Activated CD8-positive, alpha-beta memory T cell treated with anti-CD3 and anti-CD28 coated beads, Interleukin-2, amount 10 ng/mL, durations not matched to agents 7 days and 5 days (primary cell): Measurements from ENCODE around the gene ARHGEF37. TPM values are rescaled to one million over a fixed set of nuclear protein-coding genes. Genes with fewer than 3 reads are reported as not detected.
"Not testable (repeated sequence)": the region's sequence is repeated elsewhere in the genome, so short reads cannot be mapped to it uniquely, and the experiment has no call there.

Source experiments
- ATAC-seq: fragments of 150-1000 bp; cut with Tn5 transposase; one replicate; pipeline ENCODE4 v1.10.0; 2021; ENCODE audit warnings: moderate library complexity
- CTCF ChIA-PET: fragments of 350-600 bp; sonication (Branson Sonifier 250); formaldehyde crosslinking; loops from one replicate; lab custom pipeline; 2021; ENCODE audit warnings: antibody characterized with exemption; lab: Charles Lee
- DNase-seq: peaks from one replicate; pipeline ENCODE4 v3.0.0-alpha.2; 2020
- H3K27ac Mint-ChIP-seq: one replicate; pipeline ENCODE4 v1.8.0; 2021; ENCODE audit warnings: mild to moderate bottlenecking, mixed read lengths
- H3K27me3 Mint-ChIP-seq: one replicate; pipeline ENCODE4 v1.8.0; 2021; ENCODE audit warnings: mixed read lengths
- H3K36me3 Mint-ChIP-seq: one replicate; pipeline ENCODE4 v1.8.0; 2021; ENCODE audit warnings: mild to moderate bottlenecking, mixed read lengths
- H3K4me1 Mint-ChIP-seq: one replicate; pipeline ENCODE4 v1.8.0; 2021; ENCODE audit warnings: mixed read lengths
- H3K4me3 Mint-ChIP-seq: one replicate; pipeline ENCODE4 v1.8.0; 2021; ENCODE audit warnings: mild to moderate bottlenecking, moderate library complexity, mixed read lengths
- H3K9me3 Mint-ChIP-seq: one replicate; pipeline ENCODE4 v1.8.0; 2022; ENCODE audit warnings: low read depth, mixed read lengths
- total RNA-seq, 2 experiments: library from RNA; stranded (reverse); gene quantifications; one replicate each; pipeline ENCODE4 v1.2.3, GENCODE V29; 2021

Gene ARHGEF37, protein sequence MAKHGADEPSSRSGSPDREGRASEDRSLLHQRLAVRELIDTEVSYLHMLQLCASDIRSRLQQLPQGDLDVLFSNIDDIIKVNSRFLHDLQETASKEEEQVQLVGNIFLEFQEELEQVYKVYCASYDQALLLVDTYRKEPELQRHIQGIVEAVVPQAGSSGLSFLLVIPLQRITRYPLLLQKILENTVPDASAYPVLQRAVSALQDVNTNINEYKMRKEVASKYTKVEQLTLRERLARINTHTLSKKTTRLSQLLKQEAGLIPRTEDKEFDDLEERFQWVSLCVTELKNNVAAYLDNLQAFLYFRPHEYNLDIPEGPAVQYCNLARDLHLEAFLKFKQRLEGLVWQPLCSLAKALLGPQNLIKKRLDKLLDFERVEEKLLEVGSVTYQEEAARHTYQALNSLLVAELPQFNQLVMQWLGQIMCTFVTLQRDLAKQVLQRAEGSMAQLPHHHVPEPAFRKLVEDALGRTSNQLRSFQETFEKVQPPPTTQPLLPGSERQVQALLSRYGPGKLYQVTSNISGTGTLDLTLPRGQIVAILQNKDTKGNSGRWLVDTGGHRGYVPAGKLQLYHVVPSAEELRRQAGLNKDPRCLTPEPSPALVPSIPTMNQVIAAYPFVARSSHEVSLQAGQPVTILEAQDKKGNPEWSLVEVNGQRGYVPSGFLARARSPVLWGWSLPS
- total RNA-seq, result 1 to 10 TPM in 1 of 2 experiments, under 1 TPM in 1; 0.37 to 1.1 TPM

DNA sequence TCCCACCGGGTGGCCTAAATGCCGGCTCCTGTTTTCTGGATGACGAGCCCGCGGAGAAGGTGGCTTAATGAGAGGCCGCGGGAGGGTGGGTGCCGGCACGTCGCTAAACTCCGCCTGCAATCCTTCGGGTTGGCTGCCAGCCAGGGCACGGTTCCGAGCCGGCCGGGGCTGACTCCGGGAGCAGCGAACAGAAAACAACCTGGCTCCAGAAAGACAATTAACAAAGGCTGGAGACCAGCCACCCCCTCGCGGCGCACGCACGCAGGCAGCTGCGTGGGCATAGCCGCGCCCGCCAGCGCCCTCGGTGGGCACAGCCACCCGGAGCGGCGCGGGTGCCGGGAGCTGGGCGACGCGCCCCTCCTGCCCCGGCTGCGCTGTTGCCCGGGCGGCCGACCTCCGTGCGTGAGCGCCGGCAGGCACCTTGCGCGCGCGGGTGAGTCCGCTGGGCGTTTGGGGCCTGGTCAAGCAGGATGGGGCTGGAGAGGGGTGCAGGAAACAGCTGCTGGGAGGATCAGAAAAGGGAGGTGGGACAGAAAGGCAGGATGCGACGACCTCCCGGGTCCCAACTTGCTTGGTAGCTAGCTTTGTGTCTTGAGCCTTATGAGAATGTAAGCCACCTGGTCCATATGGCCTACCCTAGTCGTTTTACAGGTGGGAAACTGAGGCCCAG lies at the start of gene ARHGEF37:
Gene ARHGEF37, plus strand, starts transcription at position 307 of the 670 bp plus-strand sequence. CDS start 16,272 bp downstream, outside the sequence.
- CTCF ChIA-PET, result interaction anchor here (1.7 to 1.9 kb wide), 2 partner anchors 14 to 17 kb away, joined by 4 to 7 read pairs; no protein-coding TSS in a partner anchor
- Mint-ChIP-seq H3K36me3 (no peaks in the 10 kb centered on the region), H3K27ac (no peak within 1 kb of the TSS), H3K4me3 (peak within 1 kb of the TSS; percentile 59), H3K9me3 (no peaks in the 10 kb centered on the region), H3K27me3 (peaks cover 25% of the 10 kb centered on the region), H3K4me1 (peaks cover 9% of the 10 kb centered on the region)
- DNase-seq, result peak; percentile 41
- peak; percentile 79 for ATAC-seq

DNA sequence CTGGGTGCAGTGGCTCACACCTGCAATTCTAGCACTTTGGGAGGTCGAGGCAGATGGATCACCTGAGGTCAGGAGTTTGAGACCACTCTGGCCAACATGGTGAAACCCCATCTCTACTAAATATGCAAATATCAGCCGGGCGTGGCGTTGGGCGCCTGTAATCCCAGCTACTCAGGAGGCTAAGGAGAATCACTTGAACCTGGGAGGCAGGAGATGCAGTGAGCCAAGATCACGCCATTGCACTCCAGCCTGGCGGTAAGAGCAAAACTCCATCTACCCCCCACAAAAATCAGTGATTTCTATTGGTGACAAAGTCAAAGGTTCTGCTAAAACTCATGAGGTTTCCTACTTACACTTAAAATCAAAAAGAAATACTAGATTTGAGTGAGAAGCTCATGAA lies 48.9 kb upstream of the ARHGEF37 start:
- H3K4me1 Mint-ChIP-seq, result peaks cover 52% of the 10 kb centered on the region
- no peak overlapping the region for H3K27ac Mint-ChIP-seq
- H3K36me3 Mint-ChIP-seq, result peaks cover 36% of the 10 kb centered on the region
- no peaks in the 10 kb centered on the region for H3K27me3 Mint-ChIP-seq
- no peak for DNase-seq
- no peak overlapping the region for H3K4me3 Mint-ChIP-seq
- H3K9me3 Mint-ChIP-seq, result no peaks in the 10 kb centered on the region
- no peak for ATAC-seq
- CTCF ChIA-PET, result no interaction called here

DNA sequence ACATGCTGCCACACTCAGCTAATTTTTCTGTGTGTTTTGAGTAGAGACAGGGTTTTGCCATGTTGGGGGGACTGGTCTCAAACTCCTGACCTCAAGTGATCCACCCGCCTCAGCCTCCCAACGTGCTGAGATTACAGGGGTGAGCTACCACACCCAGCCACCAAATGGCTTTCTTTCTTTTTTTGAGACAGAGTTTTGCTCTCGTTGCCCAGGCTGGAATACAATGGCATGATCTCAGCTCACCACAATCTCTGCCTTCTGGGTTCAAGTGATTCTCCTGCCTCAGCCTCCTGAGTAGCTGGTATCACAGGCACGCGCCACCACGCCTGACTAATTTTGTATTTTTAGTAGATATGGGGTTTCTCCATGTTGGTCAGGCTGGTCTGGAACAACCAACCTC lies 45.5 kb upstream of the ARHGEF37 start:
- CTCF ChIA-PET, result interaction anchor here (1.2 to 1.6 kb wide), 2 partner anchors 15 to 21 kb away, joined by 3 to 4 read pairs; partner anchors contain the start of gene CSNK1A1
- not testable (repeated sequence) for DNase-seq, H3K4me3 Mint-ChIP-seq, H3K27ac Mint-ChIP-seq, H3K9me3 Mint-ChIP-seq, H3K27me3 Mint-ChIP-seq, ATAC-seq
- H3K36me3 Mint-ChIP-seq, result peaks cover 46% of the 10 kb centered on the region
- peaks cover 39% of the 10 kb centered on the region for H3K4me1 Mint-ChIP-seq

DNA sequence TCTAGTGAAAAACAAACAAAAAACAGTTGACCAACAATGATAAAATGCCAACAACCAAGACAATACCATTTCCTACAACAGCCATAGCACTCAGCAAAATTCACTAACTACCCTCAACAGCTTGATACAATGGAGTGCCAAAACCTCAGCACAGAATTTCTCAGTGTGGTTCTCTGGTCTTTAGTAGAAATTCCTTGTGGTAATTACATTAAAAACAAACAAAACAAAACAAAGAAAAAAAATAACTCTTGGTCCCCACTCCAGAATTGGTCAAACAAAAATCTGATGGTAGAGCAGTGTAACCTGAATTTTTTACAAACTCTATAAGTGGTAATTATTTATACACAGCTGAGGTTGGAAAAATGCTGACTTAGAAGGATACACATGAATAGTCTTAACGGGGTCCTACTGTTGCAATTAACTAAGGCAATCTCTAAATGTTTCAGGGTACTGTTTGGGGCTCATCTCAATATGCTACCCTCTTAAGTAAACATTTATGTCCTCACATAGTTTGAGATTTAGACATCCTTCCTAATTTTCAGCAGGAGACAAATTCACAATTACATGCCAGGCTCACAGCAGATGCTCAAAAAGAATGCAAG lies 43.8 kb upstream of the ARHGEF37 start:
- Mint-ChIP-seq H3K27me3 (no peaks in the 10 kb centered on the region), H3K4me3 (no peak overlapping the region), H3K36me3 (peaks cover 50% of the 10 kb centered on the region), H3K4me1 (peaks cover 43% of the 10 kb centered on the region), H3K9me3 (no peaks in the 10 kb centered on the region), H3K27ac (no peak overlapping the region)
- ATAC-seq (no peak), DNase-seq (no peak)
- CTCF ChIA-PET, result interaction anchor here (1.6 kb wide), 1 partner anchor 14 kb away, joined by 4 read pairs; the partner anchor contains the start of gene CSNK1A1

DNA sequence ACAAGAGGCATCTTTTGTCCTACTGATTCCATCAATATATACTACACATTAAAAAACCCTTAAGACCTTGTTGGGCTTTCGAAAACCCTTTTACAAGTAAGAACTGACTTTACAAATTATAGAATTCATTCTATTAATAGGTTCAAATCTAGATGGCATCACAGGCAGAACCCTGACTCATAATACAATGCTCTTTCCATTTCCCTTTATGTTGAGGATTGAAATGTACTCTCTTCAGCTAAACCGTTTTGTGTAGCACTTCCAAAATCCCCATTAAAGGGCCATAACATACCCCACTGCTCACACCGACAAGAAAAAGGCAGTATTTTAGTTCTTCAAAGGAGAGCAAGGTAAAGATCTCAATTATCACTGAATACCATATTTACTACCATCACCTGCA lies 41.2 kb upstream of the ARHGEF37 start:
- peaks cover 45% of the 10 kb centered on the region for H3K36me3 Mint-ChIP-seq
- no peaks in the 10 kb centered on the region for H3K9me3 Mint-ChIP-seq
- no peaks in the 10 kb centered on the region for H3K27me3 Mint-ChIP-seq
- peaks cover 42% of the 10 kb centered on the region for H3K4me1 Mint-ChIP-seq
- ATAC-seq (no peak), DNase-seq (no peak)
- CTCF ChIA-PET, result no interaction called here
- H3K27ac Mint-ChIP-seq, result peak overlapping the region; percentile 29
- no peak overlapping the region for H3K4me3 Mint-ChIP-seq

DNA sequence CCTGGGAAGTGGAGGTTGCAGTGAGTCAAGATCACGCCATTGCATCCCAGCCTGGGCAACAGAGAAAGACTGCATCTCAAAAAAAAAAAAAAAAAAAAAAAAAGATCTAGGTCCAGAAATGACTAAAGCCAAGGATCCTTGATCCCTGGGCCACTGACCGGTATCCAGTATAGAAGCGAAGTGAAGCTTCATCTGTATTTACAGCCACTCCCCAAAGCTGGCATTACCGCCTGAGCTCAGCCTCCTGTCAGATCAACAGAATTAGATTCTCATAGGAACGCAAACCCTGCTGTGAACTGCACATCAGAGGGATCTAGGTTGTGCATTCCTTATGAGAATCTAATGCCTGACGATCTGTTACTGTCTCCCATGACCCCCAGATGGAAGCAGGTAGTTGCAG lies 39.4 kb upstream of the ARHGEF37 start:
- Mint-ChIP-seq H3K4me3 (no peak overlapping the region), H3K27me3 (no peaks in the 10 kb centered on the region), H3K36me3 (peaks cover 51% of the 10 kb centered on the region), H3K27ac (no peak overlapping the region), H3K4me1 (peaks cover 43% of the 10 kb centered on the region), H3K9me3 (no peaks in the 10 kb centered on the region)
- DNase-seq, result no peak
- no peak for ATAC-seq
- CTCF ChIA-PET, result interaction anchor here (0.7 kb wide), 1 partner anchor 16 kb away, joined by 5 read pairs; no protein-coding TSS in a partner anchor

DNA sequence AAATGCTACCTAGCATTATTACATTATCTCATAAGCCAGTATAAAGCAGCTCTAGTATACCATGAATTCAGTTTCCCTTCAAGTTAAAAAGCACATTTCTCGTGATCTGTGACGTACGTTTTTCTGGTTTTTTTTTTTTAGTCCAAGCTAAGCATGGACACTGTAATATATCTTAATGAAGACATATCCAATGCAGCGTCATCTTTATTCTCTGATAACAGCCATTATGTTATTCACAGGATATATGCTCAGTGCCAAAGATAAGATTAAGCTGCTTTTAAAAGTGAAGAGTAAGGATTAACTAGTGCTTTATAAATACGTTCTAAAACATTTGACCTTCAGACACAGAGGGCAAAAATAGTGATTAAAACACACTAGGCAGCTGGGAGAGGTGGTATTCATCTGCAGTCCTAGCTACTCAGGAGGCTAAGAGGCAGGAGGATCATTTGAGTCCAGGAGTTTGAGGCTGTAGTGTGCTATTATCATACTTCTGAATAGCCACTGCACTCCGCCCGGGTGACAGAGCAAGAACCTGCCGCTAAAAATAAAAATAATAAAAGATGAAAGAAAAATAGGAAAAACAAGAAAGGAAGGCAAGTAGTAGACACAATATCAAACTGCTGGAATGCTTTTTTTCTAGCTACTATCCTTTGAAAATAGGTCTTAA lies 37.8 kb upstream of the ARHGEF37 start:
- no peak overlapping the region for H3K4me3 Mint-ChIP-seq
- no peaks in the 10 kb centered on the region for H3K27me3 Mint-ChIP-seq
- H3K27ac Mint-ChIP-seq, result no peak overlapping the region
- CTCF ChIA-PET, result interaction anchor here (1.2 to 2.2 kb wide), 2 partner anchors 8 to 172 kb away, joined by 3 to 10 read pairs; partner anchors contain the start of gene CSNK1A1
- H3K4me1 Mint-ChIP-seq, result peaks cover 49% of the 10 kb centered on the region
- H3K9me3 Mint-ChIP-seq, result no peaks in the 10 kb centered on the region
- no peak for ATAC-seq
- peaks cover 54% of the 10 kb centered on the region for H3K36me3 Mint-ChIP-seq
- DNase-seq, result no peak

DNA sequence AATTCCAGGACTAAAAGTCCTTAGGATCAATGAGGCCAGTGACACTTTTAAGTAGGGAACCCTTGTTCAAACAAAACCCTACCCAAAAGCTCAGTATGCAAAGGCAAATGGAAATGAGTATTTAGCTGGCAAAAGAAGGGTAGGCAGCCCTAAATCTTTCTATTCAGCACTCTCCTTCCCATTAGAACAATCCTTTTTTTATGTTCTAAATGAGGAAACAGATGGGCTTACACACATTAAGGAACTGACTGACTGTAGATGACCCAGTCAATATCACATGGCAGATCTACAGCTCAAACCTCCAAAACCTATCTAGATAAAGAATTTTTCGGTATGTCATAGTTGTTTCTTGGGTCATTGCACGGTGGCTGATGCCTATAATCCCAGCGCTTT lies 37.3 kb upstream of the ARHGEF37 start:
- Mint-ChIP-seq H3K27ac (peak overlapping the region; percentile 15), H3K4me1 (peaks cover 52% of the 10 kb centered on the region), H3K4me3 (no peak overlapping the region), H3K36me3 (peaks cover 57% of the 10 kb centered on the region), H3K9me3 (no peaks in the 10 kb centered on the region), H3K27me3 (no peaks in the 10 kb centered on the region)
- no peak for DNase-seq
- ATAC-seq, result no peak
- CTCF ChIA-PET, result interaction anchor here (1.2 to 2.2 kb wide), 2 partner anchors 8 to 173 kb away, joined by 3 to 10 read pairs; partner anchors contain the start of gene CSNK1A1

DNA sequence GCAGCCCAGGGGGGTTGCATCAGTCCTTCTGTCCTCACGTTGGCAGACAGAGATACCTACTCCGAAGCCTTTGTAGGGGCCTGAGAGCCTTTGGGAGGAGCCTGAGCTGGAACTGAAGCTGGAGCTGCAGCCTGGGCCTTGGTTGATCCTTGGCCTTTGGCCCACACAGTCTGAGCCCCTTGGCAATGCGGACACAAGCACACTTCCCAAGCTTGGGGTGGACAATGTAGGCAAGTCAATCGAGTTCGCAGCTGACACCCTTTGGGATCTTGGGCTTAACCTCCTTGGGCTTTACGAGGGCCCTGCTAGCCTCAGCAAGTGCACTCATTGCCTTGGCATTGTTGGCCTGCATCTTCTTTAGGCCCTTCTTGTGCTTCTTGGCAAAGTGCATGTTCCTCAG lies 36.0 kb upstream of the ARHGEF37 start:
- H3K36me3 Mint-ChIP-seq, result peaks cover 63% of the 10 kb centered on the region
- CTCF ChIA-PET, result no interaction called here
- no peak overlapping the region for H3K4me3 Mint-ChIP-seq
- H3K27me3 Mint-ChIP-seq, result no peaks in the 10 kb centered on the region
- DNase-seq (no peak), ATAC-seq (no peak)
- no peaks in the 10 kb centered on the region for H3K9me3 Mint-ChIP-seq
- peaks cover 50% of the 10 kb centered on the region for H3K4me1 Mint-ChIP-seq
- no peak overlapping the region for H3K27ac Mint-ChIP-seq

DNA sequence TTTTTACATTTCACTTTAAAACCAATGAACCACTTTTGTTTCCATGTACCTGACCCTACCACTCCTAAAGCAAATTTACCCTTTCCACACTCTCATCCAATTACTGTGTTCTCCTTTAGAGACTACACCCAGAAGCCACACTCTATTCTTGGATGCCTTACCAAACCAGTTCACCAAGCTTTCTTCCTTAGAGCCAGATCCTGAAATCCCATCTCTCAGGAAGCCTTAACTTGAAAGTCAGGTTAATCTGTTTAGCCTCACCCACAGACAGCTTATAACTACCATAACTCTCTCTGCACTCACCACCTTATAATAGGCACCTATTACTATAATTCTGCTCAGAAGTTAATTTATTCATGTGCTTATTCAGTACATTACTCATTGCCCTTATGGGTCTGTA lies 34.3 kb upstream of the ARHGEF37 start:
- Mint-ChIP-seq H3K9me3 (no peaks in the 10 kb centered on the region), H3K4me3 (peak overlapping the region; percentile 17), H3K36me3 (peaks cover 60% of the 10 kb centered on the region), H3K27ac (peak overlapping the region; percentile 34), H3K27me3 (no peaks in the 10 kb centered on the region), H3K4me1 (peaks cover 45% of the 10 kb centered on the region)
- CTCF ChIA-PET, result no interaction called here
- DNase-seq, result no peak
- ATAC-seq, result no peak

DNA sequence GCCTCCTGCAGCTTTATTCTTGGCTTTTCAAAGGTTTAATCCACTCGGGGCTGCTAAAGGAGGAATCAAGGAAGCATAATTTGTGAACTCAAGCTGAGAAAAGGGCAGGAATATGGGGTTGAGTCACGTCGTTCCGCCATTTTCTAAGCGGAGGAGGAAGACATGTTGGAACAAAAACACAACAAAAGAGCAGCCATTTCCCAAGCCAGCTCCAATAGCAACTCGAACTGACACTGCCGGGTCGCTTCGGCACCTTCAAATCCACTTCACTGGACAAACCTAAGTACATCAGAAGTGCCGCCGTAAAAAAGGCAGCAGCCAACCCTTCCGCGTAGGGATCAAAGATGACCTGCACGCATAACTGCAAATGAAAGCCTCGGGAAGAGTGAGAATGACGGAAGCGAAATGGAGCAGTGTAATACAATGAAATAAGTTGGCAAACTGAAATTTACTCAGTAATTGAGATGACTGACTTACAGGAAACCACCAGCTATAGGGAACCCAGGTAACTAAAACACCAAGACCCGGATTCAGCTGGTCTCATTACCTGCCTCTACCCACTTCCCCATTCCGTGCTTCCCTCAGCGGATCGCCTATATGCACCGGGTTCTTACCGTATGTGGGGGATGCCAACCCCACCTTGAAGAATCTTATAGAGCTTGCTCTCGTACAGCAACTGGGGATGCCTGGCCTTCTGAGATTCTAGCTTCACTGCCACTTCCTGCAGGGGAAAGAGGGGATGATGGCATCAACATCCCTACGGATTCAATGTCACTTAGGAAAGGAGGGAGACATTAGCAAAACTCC lies 31.6 kb upstream of the ARHGEF37 start:
- H3K27me3 Mint-ChIP-seq, result no peaks in the 10 kb centered on the region
- H3K9me3 Mint-ChIP-seq, result no peaks in the 10 kb centered on the region
- peaks cover 49% of the 10 kb centered on the region for H3K36me3 Mint-ChIP-seq
- ATAC-seq, result no peak
- peak; percentile 65 for DNase-seq
- peaks cover 33% of the 10 kb centered on the region for H3K4me1 Mint-ChIP-seq
- H3K27ac Mint-ChIP-seq, result peak overlapping the region; percentile 98
- H3K4me3 Mint-ChIP-seq, result peak overlapping the region; percentile 96
- CTCF ChIA-PET, result interaction anchor here (0.5 to 4.6 kb wide), 9 partner anchors 12 to 182 kb away, joined by 3 to 32 read pairs (median 4); no protein-coding TSS in a partner anchor

DNA sequence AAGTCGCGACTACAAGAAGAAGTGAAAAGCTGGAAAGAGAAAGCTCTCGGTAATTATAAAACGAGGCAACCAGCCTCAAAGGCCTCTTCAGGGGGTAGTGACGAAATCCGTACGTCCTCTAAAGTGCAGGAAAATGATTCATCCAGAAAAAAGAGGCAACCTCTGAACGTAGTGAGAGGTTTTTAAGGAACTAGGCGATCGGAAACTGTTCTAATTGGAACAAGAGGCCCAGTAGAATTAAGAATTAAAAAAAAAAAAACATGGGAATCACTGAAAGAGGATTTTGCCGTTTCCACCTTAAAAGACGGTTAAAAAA lies 31.1 kb upstream of the ARHGEF37 start:
- no peak for ATAC-seq

More for the DNA sequence above, 31.1 kb upstream of the ARHGEF37 start:
- H3K36me3 Mint-ChIP-seq, result peaks cover 46% of the 10 kb centered on the region
- H3K27me3 Mint-ChIP-seq, result no peaks in the 10 kb centered on the region
- peak overlapping the region; percentile 98 for H3K27ac Mint-ChIP-seq
- H3K4me3 Mint-ChIP-seq, result peak overlapping the region; percentile 96
- DNase-seq, result no peak
- peaks cover 33% of the 10 kb centered on the region for H3K4me1 Mint-ChIP-seq
- H3K9me3 Mint-ChIP-seq, result no peaks in the 10 kb centered on the region
- CTCF ChIA-PET, result interaction anchor here (0.8 to 4.6 kb wide), 8 partner anchors 11 to 183 kb away, joined by 3 to 32 read pairs (median 4); no protein-coding TSS in a partner anchor
